Measurements from ENCODE around the gene TM2D3. TPM values are rescaled to one million over a fixed set of nuclear protein-coding genes. Genes with fewer than 3 reads are reported as not detected.

Gene TM2D3
- total RNA-seq, 1 donor from 2014 or later, result 51.2 TPM

DNA sequence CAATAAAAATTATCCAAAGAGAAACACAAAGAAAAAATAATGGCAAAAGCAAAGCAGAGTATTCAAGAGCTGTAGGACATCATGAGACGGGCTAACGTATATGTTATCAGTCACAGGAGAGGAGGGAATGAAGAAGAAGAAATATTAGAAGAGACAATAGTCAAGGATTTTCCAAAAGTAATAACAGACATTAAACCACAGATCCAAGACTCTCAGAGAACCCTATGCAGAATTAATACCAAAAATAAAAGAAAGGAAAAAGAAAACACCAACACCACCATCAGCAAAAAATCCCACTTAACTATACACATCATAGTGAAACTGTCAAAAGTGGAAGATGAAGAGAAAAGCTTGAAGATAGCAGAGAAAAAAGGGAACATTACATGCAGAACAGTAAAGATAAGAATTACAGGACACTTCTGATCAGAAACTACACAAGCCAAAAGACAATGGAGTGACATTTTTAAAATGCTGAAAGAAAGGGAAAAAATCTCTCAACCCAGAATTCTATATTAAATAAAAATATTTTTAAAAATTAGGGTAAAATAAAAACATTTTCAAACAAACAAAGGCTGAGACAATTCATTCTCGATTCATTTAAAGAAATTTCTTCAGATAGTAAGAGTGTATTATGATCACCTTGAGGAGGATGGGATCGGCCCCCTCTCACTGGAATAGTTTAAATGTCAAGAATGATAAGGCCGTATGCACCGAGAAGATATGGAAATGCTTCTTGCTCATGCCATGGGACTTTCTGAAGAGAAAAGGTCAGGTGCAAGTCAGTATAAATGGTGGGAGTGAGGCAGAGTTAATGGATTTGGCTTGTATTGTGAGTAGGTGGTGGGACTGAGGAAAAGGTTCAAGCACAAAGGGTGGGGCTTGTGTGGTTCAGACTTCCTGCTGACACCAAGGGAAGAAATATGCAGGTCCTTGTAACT is 28.5 kb downstream of the TM2D3 start:
- H3K4me3 Mint-ChIP-seq, result no peak overlapping the region
- peaks cover 5% of the 10 kb centered on the region for H3K4me1 Mint-ChIP-seq
- TF ChIP-seq, protein P1, sequence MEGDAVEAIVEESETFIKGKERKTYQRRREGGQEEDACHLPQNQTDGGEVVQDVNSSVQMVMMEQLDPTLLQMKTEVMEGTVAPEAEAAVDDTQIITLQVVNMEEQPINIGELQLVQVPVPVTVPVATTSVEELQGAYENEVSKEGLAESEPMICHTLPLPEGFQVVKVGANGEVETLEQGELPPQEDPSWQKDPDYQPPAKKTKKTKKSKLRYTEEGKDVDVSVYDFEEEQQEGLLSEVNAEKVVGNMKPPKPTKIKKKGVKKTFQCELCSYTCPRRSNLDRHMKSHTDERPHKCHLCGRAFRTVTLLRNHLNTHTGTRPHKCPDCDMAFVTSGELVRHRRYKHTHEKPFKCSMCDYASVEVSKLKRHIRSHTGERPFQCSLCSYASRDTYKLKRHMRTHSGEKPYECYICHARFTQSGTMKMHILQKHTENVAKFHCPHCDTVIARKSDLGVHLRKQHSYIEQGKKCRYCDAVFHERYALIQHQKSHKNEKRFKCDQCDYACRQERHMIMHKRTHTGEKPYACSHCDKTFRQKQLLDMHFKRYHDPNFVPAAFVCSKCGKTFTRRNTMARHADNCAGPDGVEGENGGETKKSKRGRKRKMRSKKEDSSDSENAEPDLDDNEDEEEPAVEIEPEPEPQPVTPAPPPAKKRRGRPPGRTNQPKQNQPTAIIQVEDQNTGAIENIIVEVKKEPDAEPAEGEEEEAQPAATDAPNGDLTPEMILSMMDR (IDR thresholded peaks at IDR 0.05; ENCODE audit: unreplicated experiment), result no peak
- H3K27ac Mint-ChIP-seq, result no peak overlapping the region
- H3K36me3 Mint-ChIP-seq, result peaks cover 26% of the 10 kb centered on the region
- peaks cover 25% of the 10 kb centered on the region for H3K9me3 Mint-ChIP-seq
- H3K27me3 Mint-ChIP-seq (ENCODE audit: low read depth), result no peaks in the 10 kb centered on the region
- no peak for DNase-seq (ENCODE audit: low spot score in 2 of 2, unreplicated experiment in 2 of 2)

DNA sequence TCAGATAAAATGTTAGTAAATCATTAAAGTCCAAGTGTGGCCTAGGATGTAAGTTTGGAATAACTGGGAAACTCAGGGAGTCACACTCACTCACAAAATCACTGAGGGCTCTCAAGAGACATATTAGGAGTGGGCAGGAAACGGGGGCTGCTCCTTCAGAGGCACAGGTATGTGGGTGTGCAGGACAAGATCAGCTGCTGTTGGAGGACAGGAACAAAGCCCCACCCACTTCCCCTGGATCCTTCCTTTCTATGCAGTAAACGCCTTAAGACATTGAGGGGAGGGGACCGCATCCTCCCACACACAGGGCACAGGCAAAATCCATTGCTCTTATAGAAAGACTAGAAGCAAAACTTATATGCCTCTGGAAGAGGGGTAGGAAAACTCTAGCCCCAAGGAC is 30.2 kb downstream of the TM2D3 start:
- H3K27ac Mint-ChIP-seq, result no peak overlapping the region
- peaks cover 25% of the 10 kb centered on the region for H3K9me3 Mint-ChIP-seq
- H3K4me1 Mint-ChIP-seq, result peaks cover 9% of the 10 kb centered on the region
- no peak for DNase-seq (ENCODE audit: low spot score in 2 of 2, unreplicated experiment in 2 of 2)
- no peaks in the 10 kb centered on the region for H3K27me3 Mint-ChIP-seq (ENCODE audit: low read depth)
- TF ChIP-seq, protein P1 (IDR thresholded peaks at IDR 0.05; ENCODE audit: unreplicated experiment), result no peak
- H3K36me3 Mint-ChIP-seq, result peaks cover 27% of the 10 kb centered on the region
- H3K4me3 Mint-ChIP-seq, result no peak overlapping the region

DNA sequence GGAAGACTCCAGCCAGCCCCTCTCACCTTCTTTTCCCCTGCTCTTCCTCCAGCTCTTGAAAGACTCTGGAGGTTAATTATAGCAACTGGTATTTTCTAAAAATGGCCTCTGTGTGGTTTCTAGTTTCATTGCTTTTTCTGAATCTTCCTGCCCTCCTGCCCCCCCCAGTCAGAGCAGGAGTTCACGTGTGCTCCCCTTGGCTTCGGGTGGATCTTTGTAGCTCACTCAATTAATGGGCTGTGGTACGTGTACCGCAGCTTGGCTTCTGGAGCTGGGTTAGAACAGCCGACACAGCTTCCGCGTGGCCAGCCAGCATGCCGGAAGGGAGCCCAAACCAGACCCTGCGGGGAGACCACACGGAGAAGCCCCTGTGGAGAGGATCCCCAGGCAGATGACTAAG is 31.5 kb downstream of the TM2D3 start:
- Mint-ChIP-seq H3K9me3 (peaks cover 25% of the 10 kb centered on the region), H3K4me3 (no peak overlapping the region), H3K27ac (no peak overlapping the region), H3K4me1 (peaks cover 22% of the 10 kb centered on the region), H3K36me3 (peaks cover 22% of the 10 kb centered on the region), H3K27me3 (ENCODE audit: low read depth) (peaks cover 2% of the 10 kb centered on the region)
- TF ChIP-seq, protein P1 (IDR thresholded peaks at IDR 0.05; ENCODE audit: unreplicated experiment), result no peak
- DNase-seq (ENCODE audit: low spot score in 2 of 2, unreplicated experiment in 2 of 2), result no peak

DNA sequence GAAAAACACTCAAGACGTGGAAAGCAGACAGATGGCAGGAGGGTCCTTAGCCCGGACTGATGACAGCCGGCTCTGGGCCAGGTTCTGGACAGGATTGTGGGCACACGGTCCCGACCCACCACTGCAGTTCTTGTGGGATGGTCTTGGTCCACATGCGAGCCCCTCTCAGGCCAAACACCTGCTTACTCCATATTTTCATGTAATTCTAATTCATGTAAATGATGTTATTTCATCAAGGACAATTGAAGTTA is 32.6 kb downstream of the TM2D3 start:
- Mint-ChIP-seq H3K27ac (no peak overlapping the region), H3K9me3 (peaks cover 22% of the 10 kb centered on the region), H3K4me1 (peaks cover 24% of the 10 kb centered on the region), H3K4me3 (no peak overlapping the region), H3K36me3 (peaks cover 20% of the 10 kb centered on the region), H3K27me3 (ENCODE audit: low read depth) (peaks cover 3% of the 10 kb centered on the region)
- DNase-seq (ENCODE audit: low spot score in 2 of 2, unreplicated experiment in 2 of 2), result no peak
- TF ChIP-seq, protein P1 (IDR thresholded peaks at IDR 0.05; ENCODE audit: unreplicated experiment), result no peak

DNA sequence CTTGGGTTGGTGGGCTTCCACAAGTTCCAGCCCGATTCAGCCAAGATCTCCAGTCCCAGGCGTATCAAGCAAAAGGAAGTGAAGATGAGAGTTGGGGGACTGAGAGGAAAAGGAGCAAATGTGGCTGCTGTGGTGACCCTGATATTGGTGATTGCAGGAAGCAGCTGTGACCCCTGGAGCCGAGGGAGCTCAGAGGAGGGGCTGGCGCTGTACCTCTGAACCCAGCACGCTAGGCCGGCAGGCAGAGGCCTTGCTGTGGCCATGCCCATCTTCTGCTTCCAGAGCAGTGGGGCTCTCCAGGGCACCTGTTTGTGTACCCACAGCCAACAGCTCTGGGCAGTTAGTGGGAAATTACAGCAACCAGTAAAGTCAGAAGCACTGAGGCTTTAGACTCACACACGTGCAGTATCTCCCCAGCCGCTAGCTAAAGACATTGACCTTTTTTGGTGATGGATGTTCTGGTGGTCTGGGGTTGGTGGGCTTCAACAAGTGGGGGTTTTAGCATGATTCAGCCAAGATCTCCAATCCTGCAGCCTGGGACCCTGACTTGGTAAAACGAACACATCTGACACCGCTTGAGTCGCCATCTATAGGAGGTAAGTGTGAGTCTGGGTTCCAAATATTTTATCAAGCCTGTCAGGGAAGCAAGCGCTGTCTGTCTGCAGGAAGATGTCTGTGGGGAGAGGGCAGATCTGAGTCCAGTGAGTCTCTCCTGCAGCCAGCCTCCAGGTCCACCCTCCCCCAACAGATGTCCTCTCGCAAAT is 33.1 kb downstream of the TM2D3 start:
- H3K27me3 Mint-ChIP-seq (ENCODE audit: low read depth), result peaks cover 3% of the 10 kb centered on the region
- H3K27ac Mint-ChIP-seq, result no peak overlapping the region
- TF ChIP-seq, protein P1 (IDR thresholded peaks at IDR 0.05; ENCODE audit: unreplicated experiment), result no peak
- H3K9me3 Mint-ChIP-seq, result peaks cover 17% of the 10 kb centered on the region
- peaks cover 25% of the 10 kb centered on the region for H3K4me1 Mint-ChIP-seq
- no peak for DNase-seq (ENCODE audit: low spot score in 2 of 2, unreplicated experiment in 2 of 2)
- H3K4me3 Mint-ChIP-seq, result no peak overlapping the region
- H3K36me3 Mint-ChIP-seq, result peaks cover 15% of the 10 kb centered on the region
